Measurements from ENCODE around the gene GLYAT.

GLYAT gene

GRCh38 chr11:58768137-58768536 lies 36.4 kb upstream of the GLYAT start:
- H3K4me3 ChIP-seq (ENCODE audit: low read depth, low read length): no peak overlapping the region
- TF ChIP-seq CTCF (IDR thresholded peaks at IDR 0.05; ENCODE audit: insufficient read depth, low read depth, low read length, missing control alignments): no peak
- no peak for DNase-seq (ENCODE audit: low read depth)

- H3K4me3 ChIP-seq (ENCODE audit: low read depth, low read length): no peak overlapping the region
- no peak for TF ChIP-seq CTCF (IDR thresholded peaks at IDR 0.05; ENCODE audit: insufficient read depth, low read depth, low read length, missing control alignments)
- DNase-seq (ENCODE audit: low read depth): no peak
Measured at GRCh38 chr11:58765078-58765477, 33.3 kb upstream of the GLYAT start.

- TF ChIP-seq CTCF (IDR thresholded peaks at IDR 0.05; ENCODE audit: insufficient read depth, low read depth, low read length, missing control alignments): no peak
- no peak for DNase-seq (ENCODE audit: low read depth)
- H3K4me3 ChIP-seq (ENCODE audit: low read depth, low read length): no peak overlapping the region
Measured at GRCh38 chr11:58763120-58763490, 31.4 kb upstream of the GLYAT start.

GRCh38 chr11:58762284-58763119 lies 30.8 kb upstream of the GLYAT start:
- no peak overlapping the region for H3K4me3 ChIP-seq (ENCODE audit: low read depth, low read length)
- no peak for DNase-seq (ENCODE audit: low read depth)
- no peak for TF ChIP-seq CTCF (IDR thresholded peaks at IDR 0.05; ENCODE audit: insufficient read depth, low read depth, low read length, missing control alignments)

- no peak for DNase-seq (ENCODE audit: low read depth)
- TF ChIP-seq CTCF (IDR thresholded peaks at IDR 0.05; ENCODE audit: insufficient read depth, low read depth, low read length, missing control alignments): no peak
- no peak overlapping the region for H3K4me3 ChIP-seq (ENCODE audit: low read depth, low read length)
Measured at GRCh38 chr11:58757439-58757838, 25.7 kb upstream of the GLYAT start.

- no peak for TF ChIP-seq CTCF (IDR thresholded peaks at IDR 0.05; ENCODE audit: insufficient read depth, low read depth, low read length, missing control alignments)
- DNase-seq (ENCODE audit: low read depth): no peak
Measured at GRCh38 chr11:58745705-58746364, 14.1 kb upstream of the GLYAT start.

More at GRCh38 chr11:58745705-58746364, 14.1 kb upstream of the GLYAT start:
- no peak overlapping the region for H3K4me3 ChIP-seq (ENCODE audit: low read depth, low read length)
